BJ (cell line): ENCODE measurements around the gene CARD19. TPM values are rescaled to one million over a fixed set of nuclear protein-coding genes. Genes with fewer than 3 reads are reported as not detected.

ENCODE experiments used
- CTCF ChIA-PET: fragments of 350-600 bp; formaldehyde crosslinking; extraction: SDS; loops from one replicate; lab custom pipeline; 2021; ENCODE audit warnings: antibody characterized with exemption, inconsistent platforms; lab: Yijun Ruan, JAX
- POLR2A ChIA-PET: fragments of 300-600 bp; sonication (Branson Sonifier 250); formaldehyde crosslinking; extraction: SDS; loops from one replicate; lab custom pipeline; 2021; ENCODE audit warnings: antibody characterized with exemption; lab: Charles Lee
- DNase-seq: peaks from one replicate; pipeline ENCODE4 v3.0.0-alpha.2; 2011; ENCODE audit warnings: low read depth
- H3K27me3 ChIP-seq: 2 replicates; pipeline ENCODE4 v1.6.0; 2011; ENCODE audit warnings: low read length; ENCODE audit not compliant: control insufficient read depth, insufficient read depth
- H3K36me3 ChIP-seq: 2 replicates; pipeline ENCODE4 v1.5.1; 2011; ENCODE audit warnings: low read length; ENCODE audit not compliant: control insufficient read depth, insufficient read depth
- H3K4me3 ChIP-seq: 2 replicates; pipeline ENCODE4 v1.5.1; 2011; ENCODE audit warnings: low read depth, mild to moderate bottlenecking, control low read depth, low read length
- CTCF ChIP-seq: IDR thresholded peaks from 2 replicates; pipeline ENCODE4 v1.5.1; 2011; ENCODE audit warnings: low read depth, mild to moderate bottlenecking, control low read depth, inconsistent platforms, low read length, moderate library complexity; ENCODE audit not compliant: insufficient read depth
- polyA plus RNA-seq: library from polyadenylated mRNA; depleted of rRNA; stranded (reverse); fragments of >200 nt; gene quantifications from 2 replicates; pipeline ENCODE4 v1.2.3, GENCODE V29; 2011

Gene CARD19
- polyA plus RNA-seq, 1 experiment: 69.3 TPM

DNA sequence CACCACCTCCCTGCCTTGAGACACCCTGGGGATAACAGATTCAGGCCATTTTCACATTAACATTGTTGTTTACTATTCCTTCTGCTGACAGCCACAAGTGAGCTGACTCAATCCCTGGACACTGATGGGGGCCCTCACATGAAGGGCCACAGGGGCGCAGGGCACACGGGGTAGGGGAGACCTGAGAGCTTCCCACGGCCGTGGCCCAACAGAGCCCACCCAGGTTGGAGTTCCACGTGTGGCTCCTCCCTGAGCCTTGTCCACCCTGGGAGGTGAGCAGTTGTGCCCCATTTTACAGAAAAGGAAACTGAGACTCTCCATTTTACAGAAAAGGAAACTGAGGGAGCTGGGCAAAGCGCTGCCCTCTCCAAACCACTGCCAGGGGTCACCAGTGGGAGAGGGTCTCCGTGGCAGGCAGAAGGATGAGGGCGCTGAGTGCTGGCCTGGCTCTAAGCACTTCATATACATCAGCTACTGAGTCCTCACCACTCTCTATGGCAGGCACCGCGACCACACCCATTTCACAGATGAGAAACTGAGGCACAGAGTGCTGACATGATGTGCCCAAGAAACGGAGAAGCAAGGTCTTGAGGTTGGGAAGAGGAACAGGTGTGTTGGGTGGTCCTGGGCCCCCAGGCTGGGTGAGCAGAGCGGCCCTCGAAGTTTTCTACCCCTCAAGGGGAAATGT is 35.7 kb downstream of the CARD19 start:
- no peak for TF ChIP-seq CTCF
- no peak for DNase-seq
- ChIA-PET POLR2A (no interaction called here), CTCF (no interaction called here)
- Histone ChIP-seq H3K4me3 (no peak overlapping the region), H3K27me3 (no peaks in the 10 kb centered on the region), H3K36me3 (no peaks in the 10 kb centered on the region; the same call in 1 of the 2 replicates)

- ChIA-PET CTCF (no interaction called here), POLR2A (no interaction called here)
- no peak for TF ChIP-seq CTCF
- Histone ChIP-seq H3K4me3 (peak overlapping the region; percentile 84), H3K36me3 (no peaks in the 10 kb centered on the region; the same call in 1 of the 2 replicates), H3K27me3 (0 out of 2 replicates have a peak, but pooled peaks cover 1% of the 10 kb centered on the region)
- DNase-seq: no peak
Observed at GRCh38 chr9:93132287-93132927, 36.4 kb downstream of the CARD19 start.

DNA sequence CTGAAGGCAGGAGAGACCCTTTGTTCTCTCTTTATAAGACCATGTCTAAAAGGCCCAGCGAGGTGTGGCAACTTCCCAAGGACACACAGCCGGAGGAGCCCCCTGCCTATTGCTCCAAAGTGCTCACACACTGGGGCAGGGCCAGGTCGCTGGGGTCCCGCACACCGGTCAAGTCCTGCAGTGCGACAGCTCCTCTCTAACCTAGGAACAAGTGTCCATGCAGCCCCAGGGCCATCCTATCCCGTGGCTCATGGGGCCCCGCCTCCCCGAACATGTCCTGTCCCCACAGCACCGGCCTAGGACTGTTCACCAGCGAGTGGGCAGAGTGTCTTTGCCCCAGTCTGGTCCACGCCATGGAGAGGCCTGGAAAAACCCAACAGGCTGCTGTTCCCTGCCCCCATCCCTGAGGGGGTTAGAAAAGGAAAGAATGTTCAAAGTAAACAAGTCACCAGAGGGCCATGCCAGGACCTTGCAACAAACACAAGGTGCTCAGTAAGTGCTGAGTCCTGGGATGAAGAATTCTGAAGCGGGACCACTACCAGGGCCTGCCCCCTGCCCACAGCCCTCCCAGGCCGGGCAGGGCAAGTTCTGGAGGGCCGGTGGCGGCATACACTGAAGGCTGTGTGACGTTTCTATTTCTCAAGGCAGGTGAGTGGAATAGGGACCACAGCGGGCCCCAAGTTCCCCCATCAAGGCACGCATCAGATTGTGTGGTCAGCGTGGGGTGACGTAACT is 37.1 kb downstream of the CARD19 start:
- DNase-seq: no peak
- ChIA-PET CTCF (interaction anchor here (1.0 to 1.3 kb wide), 3 partner anchors 16 to 170 kb away, joined by 3 to 7 read pairs (median 3); no protein-coding TSS in a partner anchor), POLR2A (no interaction called here)
- no peaks in the 10 kb centered on the region; the same call in 1 of the 2 replicates for H3K36me3 ChIP-seq
- TF ChIP-seq CTCF: no peak
- H3K4me3 ChIP-seq: peak overlapping the region; percentile 84
- H3K27me3 ChIP-seq: peaks cover 1% of the 10 kb centered on the region; the same call in 1 of the 2 replicates

GRCh38 chr9:93133681-93134014 is 37.6 kb downstream of the CARD19 start:
- no peak for DNase-seq
- CTCF ChIA-PET: interaction anchor here (1.0 to 1.3 kb wide), 3 partner anchors 16 to 169 kb away, joined by 3 to 7 read pairs (median 3); no protein-coding TSS in a partner anchor

More at GRCh38 chr9:93133681-93134014, 37.6 kb downstream of the CARD19 start:
- no peak for TF ChIP-seq CTCF
- Histone ChIP-seq H3K36me3 (no peaks in the 10 kb centered on the region; the same call in 1 of the 2 replicates), H3K4me3 (peak overlapping the region; percentile 84), H3K27me3 (peaks cover 1% of the 10 kb centered on the region; the same call in 1 of the 2 replicates)
- POLR2A ChIA-PET: interaction anchor here (1.0 kb wide), 1 partner anchor 100 kb away, joined by 5 read pairs; no protein-coding TSS in a partner anchor
